Mucosa of stomach (tissue), 1 donor: ENCODE data around the gene LTC4S.
"Not testable (repeated sequence)": the region's sequence is repeated elsewhere in the genome, so short reads cannot be mapped to it uniquely, and the experiment has no call there.

Source experiments
- H3K27me3 ChIP-seq: one replicate; pipeline ENCODE4 v1.7.0; 2013; ENCODE audit warnings: mild to moderate bottlenecking, low read length; ENCODE audit not compliant: control insufficient read depth, insufficient read depth
- H3K36me3 ChIP-seq: one replicate; pipeline ENCODE4 v1.7.0; 2013; ENCODE audit warnings: low read length; ENCODE audit not compliant: control insufficient read depth, insufficient read depth
- H3K4me1 ChIP-seq: one replicate; pipeline ENCODE4 v1.7.0; 2013; ENCODE audit warnings: mild to moderate bottlenecking, low read length; ENCODE audit not compliant: control insufficient read depth, insufficient read depth
- H3K4me3 ChIP-seq: one replicate; pipeline ENCODE4 v1.7.0; 2013; ENCODE audit warnings: low read length
- H3K9ac ChIP-seq: one replicate; pipeline ENCODE4 v1.7.0; 2013; ENCODE audit warnings: mild to moderate bottlenecking, low read length, moderate library complexity
- H3K9me3 ChIP-seq: one replicate; pipeline ENCODE4 v1.7.0; 2013; ENCODE audit warnings: mild to moderate bottlenecking, low read length, moderate library complexity; ENCODE audit not compliant: control insufficient read depth
- donor health status: Pancreatic carcinoma.

Gene LTC4S

DNA sequence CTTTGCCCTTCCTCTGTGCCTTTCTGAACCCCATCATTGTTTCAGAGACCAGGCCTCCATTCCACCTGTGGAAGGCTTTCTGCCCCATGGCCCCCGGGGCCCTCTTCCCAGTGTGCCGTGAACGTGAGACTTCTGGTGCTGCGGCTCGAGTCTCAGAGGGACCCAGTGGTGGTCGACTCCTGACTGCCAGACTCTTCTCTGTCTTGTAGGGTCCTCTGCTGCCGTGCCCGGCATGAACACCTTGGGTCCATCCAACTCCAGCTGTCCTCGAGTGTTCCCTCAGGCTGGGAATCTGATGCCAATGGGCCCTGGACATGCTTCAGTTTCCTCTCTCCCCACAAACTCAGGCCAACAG lies 20.1 kb upstream of the LTC4S start:
- H3K4me1 ChIP-seq = no peaks in the 10 kb centered on the region
- H3K9me3 ChIP-seq = no peaks in the 10 kb centered on the region
- no peaks in the 10 kb centered on the region for H3K27me3 ChIP-seq
- H3K9ac ChIP-seq = no peak overlapping the region
- H3K4me3 ChIP-seq = no peak overlapping the region
- H3K36me3 ChIP-seq = peaks cover 31% of the 10 kb centered on the region

GRCh38 chr5:179774442-179774841 lies 19.3 kb upstream of the LTC4S start:
- no peak overlapping the region for H3K4me3 ChIP-seq
- no peaks in the 10 kb centered on the region for H3K9me3 ChIP-seq
- no peaks in the 10 kb centered on the region for H3K27me3 ChIP-seq
- H3K9ac ChIP-seq = no peak overlapping the region
- H3K36me3 ChIP-seq = peaks cover 33% of the 10 kb centered on the region
- H3K4me1 ChIP-seq = no peaks in the 10 kb centered on the region

- Histone ChIP-seq H3K4me3 (no peak overlapping the region), H3K27me3 (no peaks in the 10 kb centered on the region), H3K9ac (no peak overlapping the region), H3K9me3 (no peaks in the 10 kb centered on the region), H3K4me1 (no peaks in the 10 kb centered on the region), H3K36me3 (peaks cover 32% of the 10 kb centered on the region)
Observed at GRCh38 chr5:179776411-179776938, 17.3 kb upstream of the LTC4S start.

- Histone ChIP-seq H3K36me3 (peaks cover 25% of the 10 kb centered on the region), H3K27me3 (no peaks in the 10 kb centered on the region), H3K9ac (no peak overlapping the region), H3K4me3 (no peak overlapping the region), H3K4me1 (no peaks in the 10 kb centered on the region), H3K9me3 (no peaks in the 10 kb centered on the region)
Observed at GRCh38 chr5:179777456-179777855, 16.3 kb upstream of the LTC4S start.

- Histone ChIP-seq H3K4me1 (no peaks in the 10 kb centered on the region), H3K9ac (no peak overlapping the region), H3K27me3 (no peaks in the 10 kb centered on the region), H3K4me3 (no peak overlapping the region), H3K36me3 (peaks cover 22% of the 10 kb centered on the region), H3K9me3 (no peaks in the 10 kb centered on the region)
Observed at GRCh38 chr5:179777909-179778308, 15.9 kb upstream of the LTC4S start.

DNA sequence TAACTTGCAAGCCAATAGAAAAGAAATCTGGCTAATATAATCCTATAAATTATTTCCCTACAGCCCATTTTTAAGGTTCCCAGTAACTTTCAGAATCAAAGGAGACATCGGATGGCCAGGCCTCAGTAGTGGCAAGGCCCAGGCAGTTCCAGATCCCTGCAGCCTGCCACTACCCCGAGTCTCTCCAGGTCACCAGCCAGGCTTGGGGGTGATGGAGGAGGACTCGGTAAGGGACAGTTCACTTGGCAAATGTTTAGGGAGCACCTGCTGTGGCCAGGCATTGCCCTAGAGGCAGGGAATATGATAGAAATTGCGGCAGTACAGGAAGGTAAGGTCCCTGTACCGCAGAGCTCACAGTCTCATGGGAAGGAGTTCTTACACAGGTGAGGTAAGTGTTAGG lies 15.2 kb upstream of the LTC4S start:
- H3K4me3 ChIP-seq = no peak overlapping the region
- no peaks in the 10 kb centered on the region for H3K4me1 ChIP-seq
- peaks cover 18% of the 10 kb centered on the region for H3K36me3 ChIP-seq
- H3K9ac ChIP-seq = no peak overlapping the region
- H3K27me3 ChIP-seq = no peaks in the 10 kb centered on the region
- H3K9me3 ChIP-seq = no peaks in the 10 kb centered on the region

GRCh38 chr5:179779826-179780225 lies 14.0 kb upstream of the LTC4S start:
- H3K4me1 ChIP-seq = no peaks in the 10 kb centered on the region
- H3K4me3 ChIP-seq = no peak overlapping the region
- no peak overlapping the region for H3K9ac ChIP-seq
- H3K36me3 ChIP-seq = peaks cover 12% of the 10 kb centered on the region
- H3K27me3 ChIP-seq = no peaks in the 10 kb centered on the region
- H3K9me3 ChIP-seq = no peaks in the 10 kb centered on the region

GRCh38 chr5:179780362-179780761 lies 13.4 kb upstream of the LTC4S start:
- Histone ChIP-seq H3K9me3 (no peaks in the 10 kb centered on the region), H3K9ac (no peak overlapping the region), H3K4me1 (no peaks in the 10 kb centered on the region), H3K36me3 (peaks cover 12% of the 10 kb centered on the region), H3K4me3 (no peak overlapping the region), H3K27me3 (no peaks in the 10 kb centered on the region)

GRCh38 chr5:179781846-179782245 lies 11.9 kb upstream of the LTC4S start:
- peaks cover 6% of the 10 kb centered on the region for H3K36me3 ChIP-seq
- no peaks in the 10 kb centered on the region for H3K4me1 ChIP-seq
- H3K9me3 ChIP-seq = no peaks in the 10 kb centered on the region
- H3K4me3 ChIP-seq = no peak overlapping the region
- no peak overlapping the region for H3K9ac ChIP-seq
- H3K27me3 ChIP-seq = no peaks in the 10 kb centered on the region

DNA sequence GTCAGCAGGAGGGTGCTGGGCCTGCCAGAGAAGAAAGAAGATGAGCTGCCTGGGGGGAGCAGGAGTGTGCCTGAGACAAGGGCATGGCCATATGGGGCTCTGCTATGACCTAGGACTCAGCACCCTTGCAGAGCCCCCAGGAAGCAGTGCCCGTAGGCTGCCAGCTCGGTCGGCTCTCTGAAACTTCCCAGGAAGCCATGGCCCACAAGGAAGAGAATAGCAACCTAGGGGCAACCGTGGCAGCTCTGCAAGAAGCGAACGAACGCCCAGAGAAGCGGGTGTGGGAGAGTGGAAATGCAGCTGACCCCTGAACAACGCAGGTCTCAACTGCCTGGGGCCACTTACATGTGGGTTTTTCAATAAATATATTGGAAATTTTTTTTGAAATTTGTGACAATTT lies 10.7 kb upstream of the LTC4S start:
- Histone ChIP-seq H3K9ac (no peak overlapping the region), H3K27me3 (no peaks in the 10 kb centered on the region), H3K36me3 (peaks cover 6% of the 10 kb centered on the region), H3K4me3 (no peak overlapping the region), H3K9me3 (no peaks in the 10 kb centered on the region), H3K4me1 (no peaks in the 10 kb centered on the region)

- H3K4me1 ChIP-seq = no peaks in the 10 kb centered on the region
- no peaks in the 10 kb centered on the region for H3K36me3 ChIP-seq
- H3K9ac ChIP-seq = no peak overlapping the region
- H3K27me3 ChIP-seq = no peaks in the 10 kb centered on the region
- H3K4me3 ChIP-seq = no peak overlapping the region
- no peaks in the 10 kb centered on the region for H3K9me3 ChIP-seq
Observed at GRCh38 chr5:179786861-179787260, 6.9 kb upstream of the LTC4S start.

GRCh38 chr5:179788193-179788854 lies 5.5 kb upstream of the LTC4S start:
- no peaks in the 10 kb centered on the region for H3K36me3 ChIP-seq
- no peak overlapping the region for H3K4me3 ChIP-seq
- peaks cover 4% of the 10 kb centered on the region for H3K4me1 ChIP-seq
- H3K9me3 ChIP-seq = no peaks in the 10 kb centered on the region
- no peak overlapping the region for H3K9ac ChIP-seq
- no peaks in the 10 kb centered on the region for H3K27me3 ChIP-seq

DNA sequence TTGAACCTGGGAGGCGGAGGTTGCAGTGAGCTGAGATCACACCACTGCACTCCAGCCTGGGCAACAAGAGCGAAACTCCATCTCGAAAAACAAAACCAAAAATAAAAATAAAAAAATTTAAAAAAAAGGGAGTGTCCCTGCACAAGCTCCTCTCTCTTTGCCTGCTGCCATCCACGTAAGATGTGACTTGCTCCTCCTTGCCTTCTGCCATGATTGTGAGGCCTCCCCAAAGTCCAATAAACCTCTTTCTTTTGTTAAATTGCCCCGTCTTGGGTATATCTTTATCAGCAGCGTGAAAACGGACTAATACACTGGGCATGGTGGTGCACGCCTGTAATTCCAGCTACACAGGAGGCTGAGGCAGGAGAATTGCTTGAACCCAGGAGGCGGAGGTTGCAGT lies 4.5 kb upstream of the LTC4S start:
- peaks cover 14% of the 10 kb centered on the region for H3K4me1 ChIP-seq
- not testable (repeated sequence) for H3K4me3 ChIP-seq, H3K9ac ChIP-seq, H3K27me3 ChIP-seq, H3K36me3 ChIP-seq, H3K9me3 ChIP-seq
